Measurements from ENCODE around the gene CTIF. TPM values are rescaled to one million over a fixed set of nuclear protein-coding genes. Genes with fewer than 3 reads are reported as not detected.

CTIF gene
- total RNA-seq, 2 donors from 2014 or later = 30.6 to 61.2 TPM

DNA sequence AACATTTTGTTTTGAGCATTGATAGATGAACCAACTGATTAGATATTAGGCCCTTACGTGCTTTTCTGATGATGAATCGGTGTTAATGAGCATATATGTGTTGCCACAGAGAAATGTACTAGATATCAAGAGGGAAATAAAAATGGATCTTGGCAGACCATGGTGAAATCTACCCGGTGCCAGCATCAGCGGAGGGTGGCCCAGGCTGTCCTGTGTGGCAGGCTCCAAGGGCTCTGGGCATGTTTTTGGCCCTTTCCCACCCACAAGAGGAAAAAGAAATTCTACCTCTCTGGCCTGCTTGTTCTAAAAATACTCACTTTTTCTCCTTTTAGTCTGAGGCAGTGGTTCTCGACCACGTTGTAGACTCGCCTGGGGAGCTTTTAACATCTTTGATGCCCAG lies 154.2 kb downstream of the CTIF start:
- peaks cover 0 to 19% of the 10 kb centered on the region in 2 donors for H3K4me1 ChIP-seq
- peaks cover 17% of the 10 kb centered on the region for H3K36me3 ChIP-seq
- H3K27ac ChIP-seq = no peak overlapping the region
- H3K4me3 ChIP-seq = no peak overlapping the region
- DNase-seq (ENCODE audit: low spot score) = no peak
- TF ChIP-seq CTCF (IDR thresholded peaks at IDR 0.05) = no peak
- H3K27me3 ChIP-seq = no peaks in the 10 kb centered on the region
- no peaks in the 10 kb centered on the region for H3K9me3 ChIP-seq

DNA sequence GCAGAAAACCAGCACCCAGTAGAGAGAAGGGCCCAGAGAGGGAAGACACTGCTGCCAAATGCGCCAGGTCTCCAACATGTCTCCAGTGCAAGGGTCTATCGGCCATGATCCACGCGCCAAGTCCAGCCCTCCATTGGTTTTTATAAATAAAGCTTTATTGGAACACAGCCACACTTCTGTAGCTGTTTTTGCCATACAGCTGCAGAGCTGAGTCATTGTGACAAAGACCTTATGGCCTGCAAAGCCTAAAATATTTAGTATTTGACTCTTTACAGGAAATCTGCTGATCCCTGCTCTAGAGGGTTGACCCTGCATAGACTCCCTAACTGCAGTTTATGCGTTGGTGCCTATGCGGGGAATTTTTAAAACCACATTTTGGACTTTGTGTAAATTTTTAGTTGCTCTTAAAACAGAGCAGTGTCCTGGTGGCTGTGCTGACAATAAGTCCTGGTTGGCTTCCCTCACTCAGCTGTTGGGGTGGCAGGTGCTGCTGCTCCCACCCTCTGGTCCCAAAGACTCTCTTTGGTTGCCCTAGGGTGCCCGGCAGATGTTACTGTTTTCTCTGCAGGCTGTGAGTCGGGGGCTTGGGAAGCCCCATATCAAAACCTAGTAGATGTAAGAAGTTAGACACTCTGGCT lies 154.9 kb downstream of the CTIF start:
- Histone ChIP-seq H3K4me1 (peaks cover 0 to 19% of the 10 kb centered on the region in 2 donors), H3K27ac (no peak overlapping the region), H3K4me3 (no peak overlapping the region), H3K36me3 (peaks cover 13% of the 10 kb centered on the region), H3K9me3 (no peaks in the 10 kb centered on the region), H3K27me3 (no peaks in the 10 kb centered on the region)
- no peak for DNase-seq (ENCODE audit: low spot score)
- TF ChIP-seq CTCF (IDR thresholded peaks at IDR 0.05) = no peak

- Histone ChIP-seq H3K9me3 (no peaks in the 10 kb centered on the region), H3K27ac (no peak overlapping the region), H3K4me1 (peaks cover 0 to 19% of the 10 kb centered on the region in 2 donors), H3K4me3 (no peak overlapping the region), H3K27me3 (no peaks in the 10 kb centered on the region), H3K36me3 (peaks cover 13% of the 10 kb centered on the region)
- DNase-seq (ENCODE audit: low spot score) = no peak
- no peak for TF ChIP-seq CTCF (IDR thresholded peaks at IDR 0.05)
Measured at GRCh38 chr18:48694295-48694694, 155.5 kb downstream of the CTIF start.

- Histone ChIP-seq H3K4me3 (no peak overlapping the region), H3K4me1 (peaks cover 0 to 19% of the 10 kb centered on the region in 2 donors), H3K36me3 (peaks cover 7% of the 10 kb centered on the region), H3K27me3 (no peaks in the 10 kb centered on the region), H3K9me3 (no peaks in the 10 kb centered on the region), H3K27ac (no peak overlapping the region)
- DNase-seq (ENCODE audit: low spot score) = no peak
- no peak for TF ChIP-seq CTCF (IDR thresholded peaks at IDR 0.05)
Measured at GRCh38 chr18:48695671-48696070, 156.8 kb downstream of the CTIF start.

GRCh38 chr18:48696218-48696617 lies 157.4 kb downstream of the CTIF start:
- Histone ChIP-seq H3K4me3 (no peak overlapping the region), H3K27ac (no peak overlapping the region), H3K36me3 (peaks cover 1% of the 10 kb centered on the region), H3K27me3 (no peaks in the 10 kb centered on the region), H3K9me3 (no peaks in the 10 kb centered on the region), H3K4me1 (peaks cover 0 to 19% of the 10 kb centered on the region in 2 donors)
- TF ChIP-seq CTCF (IDR thresholded peaks at IDR 0.05) = no peak
- no peak for DNase-seq (ENCODE audit: low spot score)

DNA sequence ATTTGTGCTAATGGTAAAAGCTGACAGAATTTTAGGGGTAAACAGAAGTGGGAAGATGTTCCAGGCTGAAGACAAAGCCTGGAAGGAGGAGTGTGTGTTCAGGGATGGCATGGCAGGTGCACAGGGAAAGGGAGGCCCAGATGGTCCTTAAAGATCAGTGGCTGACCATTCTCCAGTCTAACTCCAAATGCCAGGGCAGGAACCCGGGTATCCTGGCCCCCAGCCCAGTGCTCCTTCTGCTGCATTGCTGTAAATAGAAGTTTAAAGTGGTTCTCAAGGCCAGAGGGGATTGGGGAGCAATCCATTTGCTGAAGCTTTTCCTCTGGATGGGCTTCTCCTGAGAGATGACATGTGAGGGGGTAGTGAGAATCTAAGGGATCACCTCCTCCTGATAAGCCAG lies 158.6 kb downstream of the CTIF start:
- no peaks in the 10 kb centered on the region for H3K36me3 ChIP-seq
- no peaks in the 10 kb centered on the region for H3K9me3 ChIP-seq
- H3K4me3 ChIP-seq = no peak overlapping the region
- no peaks in the 10 kb centered on the region for H3K27me3 ChIP-seq
- TF ChIP-seq CTCF (IDR thresholded peaks at IDR 0.05) = no peak
- no peak for DNase-seq (ENCODE audit: low spot score)
- peaks cover 0 to 19% of the 10 kb centered on the region in 2 donors for H3K4me1 ChIP-seq
- H3K27ac ChIP-seq = no peak overlapping the region

All from right atrium auricular region (tissue), 2 donors.